CD4-positive, alpha-beta T cell (primary cell): ENCODE data around the gene MRPS18B. TPM values are rescaled to one million over a fixed set of nuclear protein-coding genes. Genes with fewer than 3 reads are reported as not detected.
"Not testable (repeated sequence)": the region's sequence is repeated elsewhere in the genome, so short reads cannot be mapped to it uniquely, and the experiment has no call there.

ENCODE experiments used
- ATAC-seq: fragments of 200-7000 bp; cut with Tn5 transposase; one replicate; pipeline ENCODE4 v1.10.0; 2022; ENCODE audit warnings: mild to moderate bottlenecking; ENCODE audit not compliant: poor library complexity
- CTCF ChIA-PET: fragments of 350-600 bp; sonication (Branson Sonifier 250); formaldehyde crosslinking; loops from one replicate; lab custom pipeline; 2021; ENCODE audit warnings: antibody characterized with exemption, inconsistent platforms; lab: Charles Lee
- POLR2A ChIA-PET: fragments of 350-600 bp; sonication (Branson Sonifier 250); formaldehyde crosslinking; loops from one replicate; lab custom pipeline; 2021; ENCODE audit warnings: antibody characterized with exemption, inconsistent platforms; lab: Charles Lee
- DNase-seq, 14 experiments: peaks; one replicate each; pipeline ENCODE4 v3.0.0-alpha.2; 2013 to 2020; ENCODE audit warnings: mixed read lengths in 2 of 14
- H3K27ac ChIP-seq, 2 donors: one replicate each; pipeline versions ENCODE4 v1.5.1 to v1.7.0; 2013; ENCODE audit warnings: low read length in 2 of 2, low read depth in 1 of 2, mild to moderate bottlenecking in 1 of 2
- H3K27me3 ChIP-seq, 2 experiments: 1 replicate in 1 of 2; 2 replicates in 1 of 2; pipeline versions ENCODE4 v1.6.1 to v1.7.0; 2013; ENCODE audit warnings: low read length in 2 of 2, control low read depth in 1 of 2, mild to moderate bottlenecking in 1 of 2, moderate library complexity in 1 of 2; ENCODE audit not compliant: insufficient read depth in 2 of 2, control insufficient read depth in 1 of 2
- H3K36me3 ChIP-seq: one replicate; pipeline ENCODE4 v1.6.1; 2013; ENCODE audit warnings: low read length, control low read depth; ENCODE audit not compliant: insufficient read depth
- H3K4me1 ChIP-seq: one replicate; pipeline ENCODE4 v1.6.1; 2013; ENCODE audit warnings: low read length, control low read depth; ENCODE audit not compliant: insufficient read depth
- H3K4me3 ChIP-seq: one replicate; pipeline ENCODE4 v1.5.1; 2013; ENCODE audit warnings: mild to moderate bottlenecking, low read length, moderate library complexity
- H3K9me3 ChIP-seq, 2 experiments: 1 replicate in 1 of 2; 2 replicates in 1 of 2; pipeline versions ENCODE4 v1.6.1 to v1.7.0; 2013; ENCODE audit warnings: low read length in 2 of 2, mild to moderate bottlenecking in 2 of 2, control low read depth in 1 of 2, moderate library complexity in 1 of 2; ENCODE audit not compliant: control insufficient read depth in 1 of 2, insufficient read depth in 1 of 2
- H3K27ac Mint-ChIP-seq: one replicate; pipeline ENCODE4 v1.8.0; 2020; ENCODE audit warnings: mixed read lengths
- H3K27me3 Mint-ChIP-seq: one replicate; pipeline ENCODE4 v1.8.0; 2021; ENCODE audit warnings: mixed read lengths
- H3K36me3 Mint-ChIP-seq: one replicate; pipeline ENCODE4 v1.8.0; 2021; ENCODE audit warnings: low read depth, mixed read lengths
- H3K4me1 Mint-ChIP-seq: one replicate; pipeline ENCODE4 v1.8.0; 2021; ENCODE audit warnings: low read depth, mixed read lengths
- H3K4me3 Mint-ChIP-seq: one replicate; pipeline ENCODE4 v1.8.0; 2020; ENCODE audit warnings: mild to moderate bottlenecking, mixed read lengths
- H3K9me3 Mint-ChIP-seq: one replicate; pipeline ENCODE4 v1.8.0; 2020; ENCODE audit warnings: mixed read lengths
- CTCF ChIP-seq: fragments of 200-600 bp; IDR thresholded peaks from one replicate; pipeline ENCODE4 v1.8.0; 2022; ENCODE audit warnings: antibody characterized with exemption, mild to moderate bottlenecking
- intact Hi-C, 2 experiments: fragments of 100-400 bp; cut with DNase I in 1 of 2; cut with micrococcal nuclease in 1 of 2; formaldehyde crosslinking; loops; one replicate each; pipeline versions ENCODE4 v1.15.1 to v1.9.0; 2023 to 2025; cut with DNase I, micrococcal nuclease
- total RNA-seq, 174 experiments: library from RNA in 2 of 174; stranded (reverse) in 2 of 174; gene quantifications; one replicate each; pipeline ENCODE4 v1.2.3 and lab custom pipeline; 2021 to 2026

Gene MRPS18B
- total RNA-seq, 2 experiments from 2014 or later, result 15.3 to 15.5 TPM

DNA sequence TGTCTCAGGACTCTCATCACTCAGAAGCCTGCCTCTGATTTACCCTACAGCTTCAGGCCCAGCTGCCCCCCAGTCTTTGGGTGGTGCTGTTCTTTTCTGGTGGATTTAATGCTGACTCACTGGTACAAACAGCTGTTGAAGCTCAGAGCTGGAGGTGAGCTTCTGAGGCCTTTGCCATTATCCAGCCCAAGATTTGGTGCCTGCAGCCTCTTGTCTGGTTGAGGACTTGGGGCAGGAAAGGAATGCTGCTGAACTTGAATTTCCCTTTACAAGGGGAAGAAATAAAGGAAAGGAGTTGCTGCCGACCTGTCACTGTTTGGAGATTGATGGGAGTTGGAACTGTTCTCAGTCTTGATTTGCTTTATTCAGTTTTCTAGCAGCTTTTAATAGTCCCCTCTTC lies 26.6 kb upstream of the MRPS18B start:
- no peak overlapping the region for H3K27ac Mint-ChIP-seq
- H3K4me3 Mint-ChIP-seq, result no peak overlapping the region
- H3K4me1 Mint-ChIP-seq, result peaks cover 12% of the 10 kb centered on the region
- CTCF ChIA-PET, result interaction anchor here (1.1 to 1.4 kb wide), 2 partner anchors 46 to 140 kb away, joined by 3 to 4 read pairs; no protein-coding TSS in a partner anchor
- H3K4me1 ChIP-seq, result no peaks in the 10 kb centered on the region
- H3K27me3 ChIP-seq, result no peaks in the 10 kb centered on the region
- H3K4me3 ChIP-seq, result no peak overlapping the region
- peaks cover 78% of the 10 kb centered on the region for H3K36me3 ChIP-seq
- no peaks in the 10 kb centered on the region for H3K9me3 ChIP-seq
- H3K9me3 Mint-ChIP-seq, result no peaks in the 10 kb centered on the region
- POLR2A ChIA-PET, result interaction anchor here (0.9 to 2.0 kb wide), 7 partner anchors 10 to 98 kb away, joined by 3 to 20 read pairs (median 3); partner anchors contain the start of genes GNL1 and PRR3
- H3K27ac ChIP-seq, result no peak overlapping the region
- ATAC-seq (no peak), DNase-seq (no peak)
- intact Hi-C loops, result no loop called here
- no peak for TF ChIP-seq CTCF
- H3K27me3 Mint-ChIP-seq, result no peaks in the 10 kb centered on the region
- H3K36me3 Mint-ChIP-seq, result peaks cover 85% of the 10 kb centered on the region

DNA sequence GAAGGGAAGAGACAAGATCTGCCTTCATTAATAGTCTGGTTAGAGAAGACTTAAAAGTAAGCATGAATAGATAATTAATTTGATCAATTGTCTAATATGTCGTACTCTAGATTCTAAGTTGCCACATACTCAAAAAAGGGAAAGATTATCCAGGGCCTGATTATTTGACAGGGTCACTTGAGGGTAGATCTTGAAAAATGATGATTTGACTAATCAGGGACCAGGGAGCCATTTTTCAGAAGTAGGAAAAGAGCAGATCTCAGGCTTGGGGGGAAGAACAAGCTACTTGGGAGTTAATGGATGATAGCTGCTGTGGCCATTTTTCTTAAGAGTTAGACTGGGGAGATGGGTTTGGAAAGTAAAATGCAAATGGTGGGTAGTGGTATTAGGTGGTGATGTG lies 25.4 kb upstream of the MRPS18B start:
- H3K4me1 Mint-ChIP-seq, result peaks cover 15% of the 10 kb centered on the region
- ChIA-PET POLR2A (interaction anchor here (0.7 kb wide), 1 partner anchor 36 kb away, joined by 3 read pairs; the partner anchor contains the start of gene GNL1), CTCF (interaction anchor here (1.3 to 7.0 kb wide), 2 partner anchors 49 to 110 kb away, joined by 5 to 86 read pairs; no protein-coding TSS in a partner anchor)
- H3K9me3 Mint-ChIP-seq, result no peaks in the 10 kb centered on the region
- peaks cover 2% of the 10 kb centered on the region for H3K4me1 ChIP-seq
- H3K9me3 ChIP-seq, result no peaks in the 10 kb centered on the region
- no peak overlapping the region for H3K4me3 ChIP-seq
- no peak for DNase-seq
- TF ChIP-seq CTCF, result no peak
- no peak overlapping the region for H3K27ac ChIP-seq
- no peaks in the 10 kb centered on the region for H3K27me3 ChIP-seq
- H3K4me3 Mint-ChIP-seq, result no peak overlapping the region
- H3K36me3 Mint-ChIP-seq, result peaks cover 75% of the 10 kb centered on the region
- ATAC-seq, result no peak
- no peak overlapping the region for H3K27ac Mint-ChIP-seq
- no peaks in the 10 kb centered on the region for H3K27me3 Mint-ChIP-seq
- H3K36me3 ChIP-seq, result peaks cover 65% of the 10 kb centered on the region
- intact Hi-C loops, result no loop called here

DNA sequence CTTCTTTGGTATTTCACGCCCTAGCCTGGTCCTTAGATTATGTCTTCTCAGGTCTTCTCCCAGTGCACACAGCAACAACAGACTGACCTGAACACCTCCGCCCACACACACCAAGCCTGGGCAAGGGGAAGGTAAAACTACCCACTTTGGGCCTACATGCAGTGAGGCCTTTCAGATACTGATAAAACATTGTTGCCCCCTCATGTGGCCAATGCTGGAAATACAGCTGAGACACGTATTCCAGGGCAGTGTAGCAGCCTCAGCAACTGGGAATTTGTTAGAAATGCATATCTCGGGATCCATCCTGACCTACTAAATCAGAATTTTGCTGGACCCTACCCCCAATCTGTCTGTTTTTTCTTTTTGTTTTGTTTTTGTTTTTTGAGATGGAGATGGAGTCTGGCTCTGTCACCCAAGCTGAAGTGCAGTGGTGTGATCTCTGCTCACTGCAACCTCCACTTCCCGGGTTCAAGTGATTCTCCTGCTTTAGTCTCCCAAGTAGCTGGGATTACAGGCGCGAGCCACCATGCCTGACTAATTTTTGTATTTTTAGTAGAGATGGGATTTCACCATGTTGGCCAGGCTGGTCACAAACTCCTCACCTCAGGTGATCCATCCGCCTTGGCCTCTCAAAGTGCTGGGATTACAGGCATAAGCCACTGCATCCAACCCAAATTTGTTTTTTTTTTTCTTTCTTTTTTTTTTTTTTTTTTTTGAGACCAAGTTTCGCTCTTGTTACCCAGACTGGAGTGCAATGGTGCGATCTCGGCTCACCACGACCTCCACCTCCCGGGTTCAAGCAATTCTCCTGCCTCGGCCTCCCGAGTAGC lies 20.1 kb upstream of the MRPS18B start:
- intact Hi-C loops, result loop anchor here (1.0 kb wide), 2 partner anchors 56 to 114 kb away; no protein-coding TSS in a partner anchor
- H3K27me3 ChIP-seq, H3K27ac ChIP-seq, H3K9me3 Mint-ChIP-seq, H3K4me3 ChIP-seq, H3K9me3 ChIP-seq, H3K4me3 Mint-ChIP-seq, H3K27me3 Mint-ChIP-seq: not testable (repeated sequence)
- DNase-seq (peak; percentile 63 to 86 (median 78)), ATAC-seq (peak; percentile 95)
- peaks cover 40% of the 10 kb centered on the region for H3K36me3 ChIP-seq
- H3K27ac Mint-ChIP-seq, result peak overlapping the region; percentile 34
- peak; percentile 87 for TF ChIP-seq CTCF
- ChIA-PET POLR2A (interaction anchor here (0.7 to 7.2 kb wide), 20 partner anchors 10 to 497 kb away, joined by 3 to 135 read pairs (median 4); partner anchors contain the start of genes ABCF1, DHX16 and PRR3), CTCF (interaction anchor here (0.7 to 7.0 kb wide), 19 partner anchors 10 to 144 kb away, joined by 3 to 86 read pairs (median 5); partner anchors contain the start of genes ABCF1, MRPS18B and PPP1R10)
- H3K36me3 Mint-ChIP-seq, result peaks cover 57% of the 10 kb centered on the region
- H3K4me1 Mint-ChIP-seq, result peaks cover 21% of the 10 kb centered on the region
- peaks cover 14% of the 10 kb centered on the region for H3K4me1 ChIP-seq
